ENCODE data around the gene DNAAF5. TPM values are rescaled to one million over a fixed set of nuclear protein-coding genes. Genes with fewer than 3 reads are reported as not detected.

DNAAF5 gene
- polyA plus RNA-seq (2013, experiment 1 of 2) = 33.1 TPM
- polyA plus RNA-seq (2013, experiment 2 of 2) = 32.5 TPM

- Histone ChIP-seq H3K27ac (ENCODE audit: low read depth, low read length) (peak within 1 kb of the TSS; percentile 59), H3K9me3 (ENCODE audit: insufficient read depth, low read depth, low read length) (peaks cover 26% of the 10 kb centered on the region), H3K9ac (ENCODE audit: low read depth, low read length) (peak within 1 kb of the TSS; percentile 89), H3K36me3 (ENCODE audit: insufficient read depth, low read length) (peaks cover 44% of the 10 kb centered on the region), H3K4me1 (ENCODE audit: insufficient read depth, low read length) (no peaks in the 10 kb centered on the region), H3K27me3 (ENCODE audit: insufficient read depth, low read length) (no peaks in the 10 kb centered on the region), H3K4me3 (ENCODE audit: low read length) (peak within 1 kb of the TSS; percentile 86)
- WGBS = 10% methylated on average over 56 of the region's 56 CpGs
Observed at GRCh38 chr7:726084-726853, at the start of gene DNAAF5. DNAAF5 (plus strand) TSS chr7:726699; CDS start chr7:726721, 22 bp downstream.

- peaks cover 50% of the 10 kb centered on the region for H3K36me3 ChIP-seq (ENCODE audit: insufficient read depth, low read length)
- 96% methylated on average over 23 of the region's 23 CpGs for WGBS
Observed at GRCh38 chr7:676972-677385, 49.5 kb upstream of the DNAAF5 start.

GRCh38 chr7:680411-681127 is 45.9 kb upstream of the DNAAF5 start:
- peaks cover 64% of the 10 kb centered on the region for H3K36me3 ChIP-seq (ENCODE audit: insufficient read depth, low read length)
- H3K9ac ChIP-seq (ENCODE audit: low read depth, low read length) = no peak overlapping the region
- no peak overlapping the region for H3K27ac ChIP-seq (ENCODE audit: low read depth, low read length)
- H3K9me3 ChIP-seq (ENCODE audit: insufficient read depth, low read depth, low read length) = peaks cover 3% of the 10 kb centered on the region
- H3K27me3 ChIP-seq (ENCODE audit: insufficient read depth, low read length) = no peaks in the 10 kb centered on the region
- WGBS = 94% methylated on average over 24 of the region's 25 CpGs
- H3K4me3 ChIP-seq (ENCODE audit: low read length) = no peak overlapping the region
- no peaks in the 10 kb centered on the region for H3K4me1 ChIP-seq (ENCODE audit: insufficient read depth, low read length)

More at GRCh38 chr7:676972-677385, 49.5 kb upstream of the DNAAF5 start:
- Histone ChIP-seq H3K27me3 (ENCODE audit: insufficient read depth, low read length) (no peaks in the 10 kb centered on the region), H3K4me3 (ENCODE audit: low read length) (no peak overlapping the region), H3K9ac (ENCODE audit: low read depth, low read length) (no peak overlapping the region), H3K27ac (ENCODE audit: low read depth, low read length) (no peak overlapping the region), H3K4me1 (ENCODE audit: insufficient read depth, low read length) (no peaks in the 10 kb centered on the region), H3K9me3 (ENCODE audit: insufficient read depth, low read depth, low read length) (no peaks in the 10 kb centered on the region)

- peaks cover 60% of the 10 kb centered on the region for H3K36me3 ChIP-seq (ENCODE audit: insufficient read depth, low read length)
- no peaks in the 10 kb centered on the region for H3K4me1 ChIP-seq (ENCODE audit: insufficient read depth, low read length)
- WGBS = 93% methylated on average over 13 of the region's 13 CpGs
Observed at GRCh38 chr7:681551-682307, 44.8 kb upstream of the DNAAF5 start.

GRCh38 chr7:682810-683209 is 43.7 kb upstream of the DNAAF5 start:
- Histone ChIP-seq H3K36me3 (ENCODE audit: insufficient read depth, low read length) (peaks cover 51% of the 10 kb centered on the region), H3K4me3 (ENCODE audit: low read length) (no peak overlapping the region), H3K4me1 (ENCODE audit: insufficient read depth, low read length) (no peaks in the 10 kb centered on the region), H3K9ac (ENCODE audit: low read depth, low read length) (no peak overlapping the region), H3K27me3 (ENCODE audit: insufficient read depth, low read length) (no peaks in the 10 kb centered on the region), H3K27ac (ENCODE audit: low read depth, low read length) (no peak overlapping the region), H3K9me3 (ENCODE audit: insufficient read depth, low read depth, low read length) (peaks cover 22% of the 10 kb centered on the region)
- 94% methylated on average over 11 of the region's 11 CpGs for WGBS

More at GRCh38 chr7:681551-682307, 44.8 kb upstream of the DNAAF5 start:
- no peak overlapping the region for H3K9ac ChIP-seq (ENCODE audit: low read depth, low read length)
- peaks cover 13% of the 10 kb centered on the region for H3K9me3 ChIP-seq (ENCODE audit: insufficient read depth, low read depth, low read length)
- no peak overlapping the region for H3K27ac ChIP-seq (ENCODE audit: low read depth, low read length)
- no peaks in the 10 kb centered on the region for H3K27me3 ChIP-seq (ENCODE audit: insufficient read depth, low read length)
- H3K4me3 ChIP-seq (ENCODE audit: low read length) = no peak overlapping the region

GRCh38 chr7:683526-684205 is 42.8 kb upstream of the DNAAF5 start:
- 95% methylated on average over 19 of the region's 19 CpGs for WGBS
- no peaks in the 10 kb centered on the region for H3K27me3 ChIP-seq (ENCODE audit: insufficient read depth, low read length)
- peaks cover 27% of the 10 kb centered on the region for H3K9me3 ChIP-seq (ENCODE audit: insufficient read depth, low read depth, low read length)
- no peak overlapping the region for H3K4me3 ChIP-seq (ENCODE audit: low read length)
- no peak overlapping the region for H3K9ac ChIP-seq (ENCODE audit: low read depth, low read length)
- H3K4me1 ChIP-seq (ENCODE audit: insufficient read depth, low read length) = no peaks in the 10 kb centered on the region
- peaks cover 44% of the 10 kb centered on the region for H3K36me3 ChIP-seq (ENCODE audit: insufficient read depth, low read length)
- no peak overlapping the region for H3K27ac ChIP-seq (ENCODE audit: low read depth, low read length)

- Histone ChIP-seq H3K27me3 (ENCODE audit: insufficient read depth, low read length) (no peaks in the 10 kb centered on the region), H3K4me3 (ENCODE audit: low read length) (no peak overlapping the region), H3K4me1 (ENCODE audit: insufficient read depth, low read length) (no peaks in the 10 kb centered on the region), H3K9ac (ENCODE audit: low read depth, low read length) (no peak overlapping the region), H3K36me3 (ENCODE audit: insufficient read depth, low read length) (peaks cover 39% of the 10 kb centered on the region), H3K27ac (ENCODE audit: low read depth, low read length) (no peak overlapping the region), H3K9me3 (ENCODE audit: insufficient read depth, low read depth, low read length) (peaks cover 34% of the 10 kb centered on the region)
- WGBS = 94% methylated on average over 9 of the region's 9 CpGs
Observed at GRCh38 chr7:684416-684815, 42.1 kb upstream of the DNAAF5 start.

- H3K9ac ChIP-seq (ENCODE audit: low read depth, low read length) = no peak overlapping the region
- no peaks in the 10 kb centered on the region for H3K4me1 ChIP-seq (ENCODE audit: insufficient read depth, low read length)
- H3K27me3 ChIP-seq (ENCODE audit: insufficient read depth, low read length) = no peaks in the 10 kb centered on the region
- H3K4me3 ChIP-seq (ENCODE audit: low read length) = no peak overlapping the region
- 93% methylated on average over 1 of the region's 1 CpG for WGBS
- peaks cover 35% of the 10 kb centered on the region; the same call in 1 of the 2 replicates for H3K36me3 ChIP-seq (ENCODE audit: insufficient read depth, low read length)
- no peak overlapping the region for H3K27ac ChIP-seq (ENCODE audit: low read depth, low read length)
- H3K9me3 ChIP-seq (ENCODE audit: insufficient read depth, low read depth, low read length) = peaks cover 40% of the 10 kb centered on the region
Observed at GRCh38 chr7:685540-685939, 41.0 kb upstream of the DNAAF5 start.

- Histone ChIP-seq H3K9me3 (ENCODE audit: insufficient read depth, low read depth, low read length) (peaks cover 35% of the 10 kb centered on the region), H3K9ac (ENCODE audit: low read depth, low read length) (no peak overlapping the region), H3K4me3 (ENCODE audit: low read length) (no peak overlapping the region), H3K4me1 (ENCODE audit: insufficient read depth, low read length) (no peaks in the 10 kb centered on the region), H3K36me3 (ENCODE audit: insufficient read depth, low read length) (peaks cover 16% of the 10 kb centered on the region; the same call in 1 of the 2 replicates), H3K27ac (ENCODE audit: low read depth, low read length) (no peak overlapping the region), H3K27me3 (ENCODE audit: insufficient read depth, low read length) (no peaks in the 10 kb centered on the region)
- 96% methylated on average over 26 of the region's 27 CpGs for WGBS
Observed at GRCh38 chr7:690478-691360, 35.8 kb upstream of the DNAAF5 start.

Measured in HUES64 (cell line).